Activated CD8-positive, alpha-beta memory T cell treated with anti-CD3 and anti-CD28 coated beads, Interleukin-2, amount 50 U/mL, for 24 hours (primary cell): ENCODE data around the gene ANP32E.
"Not testable (repeated sequence)": the region's sequence is repeated elsewhere in the genome, so short reads cannot be mapped to it uniquely, and the experiment has no call there.

ENCODE experiments used
- DNase-seq: peaks from one replicate; pipeline ENCODE4 v3.0.0-alpha.2; 2020; ENCODE audit errors: extremely low read depth

ANP32E gene

GRCh38 chr1:150213170-150214098 is 22.5 kb downstream of the ANP32E start:
- peak; percentile 80 for DNase-seq

- DNase-seq = no peak
Observed at GRCh38 chr1:150212070-150212469, 23.8 kb downstream of the ANP32E start.

GRCh38 chr1:150210706-150211105 is 25.2 kb downstream of the ANP32E start:
- no peak for DNase-seq

DNA sequence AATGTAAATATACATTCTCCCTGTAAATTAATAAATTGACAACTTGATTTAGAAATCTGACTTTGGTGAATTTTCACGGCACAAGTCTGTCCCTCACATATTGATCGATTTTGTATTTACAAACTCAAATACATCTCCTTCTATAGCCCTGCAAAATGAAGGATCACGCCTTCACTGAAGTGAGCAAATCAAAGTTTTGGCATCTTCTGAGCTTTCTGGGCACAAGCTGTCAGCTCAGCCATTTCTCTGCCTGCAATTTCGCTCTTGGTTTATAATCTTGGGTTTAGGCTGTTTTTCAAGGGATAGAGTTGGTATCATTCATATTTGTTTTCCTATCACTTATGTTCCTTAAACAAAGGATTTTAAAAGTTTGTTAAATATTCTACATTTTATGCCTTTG is 25.8 kb downstream of the ANP32E start:
- DNase-seq = no peak

GRCh38 chr1:150208460-150208859 is 27.5 kb downstream of the ANP32E start:
- not testable (repeated sequence) for DNase-seq

DNA sequence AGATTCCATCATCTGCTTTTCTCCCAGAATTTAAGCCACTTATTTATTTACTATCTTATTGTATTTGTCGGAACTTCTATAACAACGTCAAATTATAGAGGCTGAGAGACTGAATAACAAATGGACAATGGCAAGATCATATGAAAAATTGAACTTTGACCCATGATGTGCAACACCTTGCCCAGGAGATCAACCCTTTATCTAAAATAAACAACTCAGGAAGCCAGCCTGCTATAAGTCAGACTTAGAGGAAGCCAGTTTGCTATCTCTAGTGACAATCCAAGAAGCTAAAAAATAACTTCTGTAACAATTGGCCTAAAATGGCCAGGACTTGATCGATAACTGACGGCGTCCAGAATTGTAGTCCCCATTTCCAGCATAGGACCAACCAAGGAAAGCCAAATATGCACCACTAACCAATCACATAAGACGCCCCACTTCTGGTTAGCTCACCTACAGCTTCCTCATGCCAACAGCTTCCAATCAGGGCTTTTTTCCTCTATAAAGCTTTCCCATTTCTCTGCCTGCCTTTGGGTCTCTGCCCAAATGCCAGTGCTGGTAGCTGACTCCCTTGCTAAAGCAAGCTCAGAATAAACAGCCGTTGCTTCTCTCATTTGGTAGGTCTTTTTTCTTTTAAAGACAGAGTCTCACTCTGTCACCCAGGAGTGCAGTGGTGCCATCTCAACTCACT is 28.5 kb downstream of the ANP32E start:
- no peak for DNase-seq

GRCh38 chr1:150196417-150196816 is 39.5 kb downstream of the ANP32E start:
- DNase-seq = no peak

DNA sequence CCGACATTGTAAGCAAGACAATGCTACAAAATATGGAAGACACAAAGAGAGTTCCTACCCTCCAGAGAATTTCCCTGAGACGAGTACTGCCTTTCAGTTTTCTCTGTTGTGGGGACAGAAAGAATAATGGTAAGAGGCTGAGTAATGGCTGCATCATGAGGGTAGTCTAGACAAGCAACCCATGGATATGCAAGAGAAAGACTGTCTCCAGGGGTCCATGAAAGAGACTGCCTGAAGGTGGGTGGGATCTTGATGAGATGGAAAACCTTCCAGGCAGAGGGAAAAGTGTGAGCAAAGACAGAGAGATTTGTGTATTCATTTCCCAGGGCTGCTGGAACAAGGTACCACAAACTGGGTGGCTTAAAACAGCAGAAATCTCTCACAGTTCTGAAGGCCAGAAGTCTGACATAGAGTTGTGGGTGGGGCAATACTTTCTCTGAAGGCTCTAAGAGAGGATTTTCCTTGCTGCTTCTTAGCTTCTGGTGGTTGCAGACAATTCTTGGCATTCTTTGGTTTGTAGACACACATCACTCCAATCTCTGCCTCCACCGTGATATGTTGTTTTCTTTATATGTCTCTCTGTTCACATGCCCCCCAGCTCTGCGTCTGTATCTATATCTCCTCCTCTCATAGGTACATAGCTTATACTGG is 41.4 kb downstream of the ANP32E start:
- no peak for DNase-seq

GRCh38 chr1:150192012-150192411 is 43.9 kb downstream of the ANP32E start:
- DNase-seq = no peak

- no peak for DNase-seq
Observed at GRCh38 chr1:150187560-150187931, 48.4 kb downstream of the ANP32E start.

- DNase-seq = no peak
Observed at GRCh38 chr1:150186789-150187559, 48.9 kb downstream of the ANP32E start.

DNA sequence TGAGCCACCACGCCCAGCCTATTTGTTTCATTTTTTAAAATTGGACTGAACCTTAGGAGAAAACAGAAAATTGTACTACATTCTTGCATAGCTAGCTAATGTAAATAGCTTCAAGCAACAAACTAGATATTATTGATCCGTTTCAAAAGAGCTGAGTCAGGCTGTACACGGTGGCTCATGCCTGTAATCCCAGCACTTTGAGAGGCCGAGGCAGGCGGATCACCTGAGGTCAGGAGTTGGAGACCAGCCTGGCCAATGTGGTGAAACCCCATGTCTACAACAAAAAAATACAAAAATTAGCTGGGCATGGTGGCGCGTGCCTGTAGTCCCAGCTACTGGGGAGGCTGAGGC is 49.5 kb downstream of the ANP32E start:
- DNase-seq = not testable (repeated sequence)

DNA sequence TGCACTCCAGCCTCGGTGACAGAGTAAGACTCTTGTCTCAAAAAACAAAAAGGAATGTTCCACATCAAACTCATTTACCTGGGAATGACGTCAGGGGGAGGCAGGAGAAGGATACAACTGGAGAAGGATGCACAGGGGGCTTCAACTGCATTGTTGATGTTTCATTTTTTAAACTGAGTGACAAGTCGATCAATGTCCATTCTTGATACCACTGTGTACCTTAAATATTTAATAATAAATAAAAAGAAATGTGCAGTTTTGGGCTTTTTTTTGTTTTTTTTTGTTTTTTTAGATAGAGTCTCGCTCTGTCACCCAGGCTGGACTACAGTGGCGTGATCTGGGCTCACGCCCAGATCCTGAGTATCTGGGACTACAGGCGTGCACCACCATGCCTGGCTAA is 50.4 kb downstream of the ANP32E start:
- DNase-seq = no peak

- no peak for DNase-seq
Observed at GRCh38 chr1:150183061-150183460, 52.9 kb downstream of the ANP32E start.

DNA sequence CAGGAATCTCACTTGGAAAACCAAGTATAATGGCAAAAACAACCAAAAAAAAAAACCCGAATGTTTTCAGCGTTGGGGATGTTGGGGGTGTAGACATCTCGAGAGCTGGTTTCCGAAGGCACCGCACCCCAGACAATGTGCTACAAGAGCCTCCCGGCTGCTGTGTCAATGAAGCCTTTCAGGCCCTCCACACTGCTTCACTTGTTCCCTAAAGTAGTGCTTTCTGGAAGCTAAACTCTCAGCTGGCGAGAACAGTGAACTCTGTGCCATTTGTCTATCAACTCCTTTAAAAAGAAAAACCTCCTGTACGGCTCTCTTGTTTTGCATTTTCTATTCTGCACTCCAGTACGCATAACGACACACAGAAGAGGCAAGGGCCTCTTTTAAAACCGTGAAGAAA is 53.7 kb downstream of the ANP32E start:
- DNase-seq = no peak

DNA sequence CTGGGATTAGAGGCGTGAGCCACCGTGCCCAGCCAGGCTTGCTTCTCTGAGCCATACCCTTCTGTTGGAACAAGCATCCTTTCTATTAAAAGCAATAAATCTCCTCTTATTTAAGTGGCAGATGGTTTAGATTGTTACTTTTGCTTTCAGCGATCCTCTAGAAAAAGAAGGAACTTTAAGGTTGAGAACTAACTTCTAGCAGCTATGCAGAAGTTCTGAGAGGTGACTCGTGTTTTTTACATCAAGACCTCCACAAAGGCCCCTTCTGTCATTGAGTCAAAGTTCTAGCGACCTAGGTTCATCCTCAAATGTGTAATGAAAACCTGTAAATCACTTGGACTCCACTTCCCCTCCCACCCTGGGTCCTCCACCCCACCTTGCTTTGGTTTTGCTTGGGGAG is 55.4 kb downstream of the ANP32E start:
- DNase-seq = no peak

DNA sequence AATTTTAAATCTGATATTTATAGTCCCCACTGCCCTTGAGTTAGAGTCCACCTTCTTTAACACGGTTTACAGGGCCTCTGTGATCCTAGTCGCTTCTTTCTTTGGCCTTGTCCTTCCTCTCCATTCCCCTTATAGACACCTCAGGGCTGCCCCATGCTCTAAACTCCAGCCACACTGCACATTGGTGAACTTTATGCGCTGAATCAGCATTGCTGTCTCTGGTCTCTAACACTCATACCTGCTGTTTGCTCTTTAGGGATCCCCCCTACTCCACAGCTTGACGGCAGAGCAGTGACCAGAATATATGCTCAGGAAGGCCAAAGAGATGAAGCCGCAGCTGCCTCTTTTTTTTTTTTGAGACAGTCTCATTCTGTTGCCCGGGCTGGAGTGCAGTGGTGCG is 56.0 kb downstream of the ANP32E start:
- DNase-seq = no peak

DNA sequence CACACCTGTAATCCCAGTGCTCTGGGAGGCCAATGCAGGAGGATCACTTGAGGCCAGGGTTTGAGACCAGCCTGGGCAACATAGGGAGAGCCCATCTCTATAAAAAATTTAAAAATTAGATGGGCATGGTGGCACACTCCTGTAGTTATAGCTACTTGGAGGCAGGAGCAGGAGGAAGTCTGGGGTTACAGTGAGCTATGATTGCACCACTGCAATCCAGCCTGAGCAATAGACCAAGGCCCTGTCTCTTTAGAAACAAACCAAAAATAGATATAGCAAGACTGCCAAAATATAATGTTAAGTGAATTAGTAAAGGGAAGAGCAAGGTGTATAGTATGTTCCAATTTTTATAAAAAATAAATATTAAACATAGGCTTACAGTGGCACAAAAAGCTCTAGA is 57.4 kb downstream of the ANP32E start:
- no peak for DNase-seq

DNA sequence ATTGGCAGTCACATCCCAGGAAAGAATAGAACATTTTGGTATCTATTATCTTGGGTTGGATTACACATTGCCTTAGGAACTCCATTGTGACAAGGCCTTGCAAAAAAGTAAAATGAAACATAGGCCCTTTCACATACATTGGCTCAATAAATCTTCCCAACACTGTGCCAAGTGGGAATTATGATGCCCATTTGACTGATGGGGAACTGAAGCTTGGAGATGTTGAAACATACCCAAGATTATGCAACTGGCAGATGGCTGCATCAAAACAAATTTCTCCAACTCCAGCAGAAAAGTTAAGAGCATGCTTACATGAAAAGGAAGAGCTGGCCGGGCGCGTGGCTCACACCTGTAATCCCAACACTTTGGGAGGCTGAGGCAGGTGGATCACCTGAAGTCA is 59.3 kb downstream of the ANP32E start:
- no peak for DNase-seq

DNA sequence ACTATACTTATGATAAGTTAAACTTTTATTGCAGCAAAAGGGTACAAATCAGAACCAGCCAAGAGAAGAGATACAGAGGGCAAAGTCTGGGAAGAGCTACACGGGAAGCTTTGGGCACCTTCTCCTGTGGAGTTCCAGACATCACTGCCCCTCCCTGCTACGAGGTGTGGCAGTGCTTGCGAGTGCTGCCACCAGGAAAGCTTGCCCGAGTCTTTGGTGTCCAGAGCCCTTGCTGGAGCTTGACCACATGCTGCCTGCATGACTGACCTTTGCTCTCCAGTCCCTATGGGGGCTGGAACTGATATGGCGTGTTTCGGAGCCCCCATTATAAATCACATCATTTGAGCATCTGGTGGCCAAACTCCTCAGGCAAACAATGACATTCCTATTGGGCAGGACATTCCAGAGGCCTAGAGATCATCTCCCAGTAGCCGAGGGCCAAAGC is 62.7 kb downstream of the ANP32E start:
- DNase-seq = no peak

- DNase-seq = no peak
Observed at GRCh38 chr1:150171801-150172200, 64.1 kb downstream of the ANP32E start.
